Measurements from ENCODE around the gene FAM117B. TPM values are rescaled to one million over a fixed set of nuclear protein-coding genes. Genes with fewer than 3 reads are reported as not detected.
A peak's percentile ranks its signal among the peaks of the same experiment; 100 is the strongest.

Gene FAM117B
- total and polyA plus RNA-seq, 9 donors = 2.5 to 4.8 (median 3.2) TPM

GRCh38 chr2:202768273-202768672 lies 133.5 kb downstream of the FAM117B start:
- Histone ChIP-seq H3K4me3 (ENCODE audit: low read length) (no peak overlapping the region), H3K27me3 (ENCODE audit: control insufficient read depth, insufficient read depth, low read length) (no peaks in the 10 kb centered on the region), H3K4me1 (ENCODE audit: control insufficient read depth, insufficient read depth, low read length) (no peaks in the 10 kb centered on the region), H3K27ac (ENCODE audit: low read length) (no peak overlapping the region), H3K9me3 (replicated peaks; ENCODE audit: control insufficient read depth, low read depth, low read length) (no peaks in the 10 kb centered on the region), H3K36me3 (ENCODE audit: control insufficient read depth, insufficient read depth, low read length) (peaks cover 7% of the 10 kb centered on the region)
- DNase-seq = no peak

DNA sequence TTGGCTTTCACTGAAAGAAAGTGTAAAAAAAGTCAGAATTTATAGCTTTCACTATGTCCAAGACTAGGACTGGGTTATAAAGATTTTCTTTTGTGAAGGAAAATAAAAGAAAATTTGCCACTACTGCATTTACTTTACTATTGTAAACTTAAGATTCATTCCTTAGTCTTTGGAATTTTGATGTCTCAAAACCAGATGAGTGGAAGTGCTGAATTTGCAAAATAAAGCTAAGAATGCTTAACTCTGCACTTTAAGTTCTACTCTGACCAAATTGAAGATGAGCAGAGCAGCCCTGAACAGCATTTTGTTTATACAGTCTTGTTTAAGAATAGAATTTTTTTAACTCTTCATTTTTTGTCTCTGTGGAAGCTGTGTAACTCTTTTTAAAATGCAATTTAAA lies 134.4 kb downstream of the FAM117B start:
- no peak for DNase-seq
- H3K9me3 ChIP-seq (replicated peaks; ENCODE audit: control insufficient read depth, low read depth, low read length) = no peaks in the 10 kb centered on the region

DNA sequence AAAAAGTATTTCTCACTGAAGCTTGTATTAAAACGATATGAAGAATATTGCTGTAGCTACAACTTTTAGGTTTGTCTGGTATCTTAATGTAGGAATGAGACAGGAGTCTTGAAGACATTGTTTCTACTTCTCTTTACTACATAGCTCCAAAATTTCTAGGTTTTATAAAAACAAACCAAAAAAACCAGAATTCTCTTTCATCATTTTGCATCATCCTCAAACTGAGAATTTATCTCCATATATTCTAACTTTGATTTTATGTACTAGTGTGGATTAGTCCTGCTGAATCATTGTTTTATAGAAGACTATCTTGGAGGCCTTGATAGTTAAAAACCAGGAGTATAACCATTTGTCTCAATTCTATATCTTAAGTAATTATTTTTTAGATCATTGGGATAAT lies 136.6 kb downstream of the FAM117B start:
- H3K27me3 ChIP-seq (ENCODE audit: control insufficient read depth, insufficient read depth, low read length) = no peaks in the 10 kb centered on the region
- no peaks in the 10 kb centered on the region for H3K4me1 ChIP-seq (ENCODE audit: control insufficient read depth, insufficient read depth, low read length)
- no peak overlapping the region for H3K4me3 ChIP-seq (ENCODE audit: low read length)
- no CpG with 5 or more reads among the region's 1 CpG for WGBS (ENCODE audit: insufficient coverage)
- no peak for DNase-seq
- H3K9me3 ChIP-seq (replicated peaks; ENCODE audit: control insufficient read depth, low read depth, low read length) = no peaks in the 10 kb centered on the region
- H3K27ac ChIP-seq (ENCODE audit: low read length) = no peak overlapping the region
- H3K36me3 ChIP-seq (ENCODE audit: control insufficient read depth, insufficient read depth, low read length) = peaks cover 4% of the 10 kb centered on the region

More for the DNA sequence above, 134.4 kb downstream of the FAM117B start:
- Histone ChIP-seq H3K27ac (ENCODE audit: low read length) (no peak overlapping the region), H3K4me3 (ENCODE audit: low read length) (no peak overlapping the region), H3K27me3 (ENCODE audit: control insufficient read depth, insufficient read depth, low read length) (no peaks in the 10 kb centered on the region), H3K36me3 (ENCODE audit: control insufficient read depth, insufficient read depth, low read length) (peaks cover 9% of the 10 kb centered on the region), H3K4me1 (ENCODE audit: control insufficient read depth, insufficient read depth, low read length) (no peaks in the 10 kb centered on the region)

- no peak overlapping the region for H3K4me3 ChIP-seq (ENCODE audit: low read length)
- 50% methylated on average over 2 of the region's 7 CpGs for WGBS (ENCODE audit: insufficient coverage)
- H3K36me3 ChIP-seq (ENCODE audit: control insufficient read depth, insufficient read depth, low read length) = peaks cover 4% of the 10 kb centered on the region
- H3K4me1 ChIP-seq (ENCODE audit: control insufficient read depth, insufficient read depth, low read length) = no peaks in the 10 kb centered on the region
- H3K27me3 ChIP-seq (ENCODE audit: control insufficient read depth, insufficient read depth, low read length) = no peaks in the 10 kb centered on the region
- no peaks in the 10 kb centered on the region for H3K9me3 ChIP-seq (replicated peaks; ENCODE audit: control insufficient read depth, low read depth, low read length)
- no peak overlapping the region for H3K27ac ChIP-seq (ENCODE audit: low read length)
- DNase-seq = peak; percentile 9
Observed at GRCh38 chr2:202771741-202772460, 137.1 kb downstream of the FAM117B start.

GRCh38 chr2:202773301-202773973 lies 138.7 kb downstream of the FAM117B start:
- Histone ChIP-seq H3K4me1 (ENCODE audit: control insufficient read depth, insufficient read depth, low read length) (no peaks in the 10 kb centered on the region), H3K36me3 (ENCODE audit: control insufficient read depth, insufficient read depth, low read length) (peaks cover 4% of the 10 kb centered on the region), H3K27ac (ENCODE audit: low read length) (no peak overlapping the region), H3K9me3 (replicated peaks; ENCODE audit: control insufficient read depth, low read depth, low read length) (no peaks in the 10 kb centered on the region), H3K4me3 (ENCODE audit: low read length) (no peak overlapping the region), H3K27me3 (ENCODE audit: control insufficient read depth, insufficient read depth, low read length) (no peaks in the 10 kb centered on the region)
- WGBS (ENCODE audit: insufficient coverage) = 88% methylated on average over 4 of the region's 6 CpGs
- no peak for DNase-seq

GRCh38 chr2:202774104-202774503 lies 139.3 kb downstream of the FAM117B start:
- Histone ChIP-seq H3K27me3 (ENCODE audit: control insufficient read depth, insufficient read depth, low read length) (no peaks in the 10 kb centered on the region), H3K27ac (ENCODE audit: low read length) (no peak overlapping the region), H3K4me3 (ENCODE audit: low read length) (no peak overlapping the region), H3K4me1 (ENCODE audit: control insufficient read depth, insufficient read depth, low read length) (no peaks in the 10 kb centered on the region), H3K9me3 (replicated peaks; ENCODE audit: control insufficient read depth, low read depth, low read length) (no peaks in the 10 kb centered on the region), H3K36me3 (ENCODE audit: control insufficient read depth, insufficient read depth, low read length) (peaks cover 4% of the 10 kb centered on the region)
- 83% methylated on average over 32 of the region's 37 CpGs for WGBS (ENCODE audit: insufficient coverage)
- no peak for DNase-seq

- peaks cover 7% of the 10 kb centered on the region for H3K36me3 ChIP-seq (ENCODE audit: control insufficient read depth, insufficient read depth, low read length)
- no CpG with 5 or more reads among the region's 2 CpGs for WGBS (ENCODE audit: insufficient coverage)
Observed at GRCh38 chr2:202778217-202778616, 143.4 kb downstream of the FAM117B start.

DNA sequence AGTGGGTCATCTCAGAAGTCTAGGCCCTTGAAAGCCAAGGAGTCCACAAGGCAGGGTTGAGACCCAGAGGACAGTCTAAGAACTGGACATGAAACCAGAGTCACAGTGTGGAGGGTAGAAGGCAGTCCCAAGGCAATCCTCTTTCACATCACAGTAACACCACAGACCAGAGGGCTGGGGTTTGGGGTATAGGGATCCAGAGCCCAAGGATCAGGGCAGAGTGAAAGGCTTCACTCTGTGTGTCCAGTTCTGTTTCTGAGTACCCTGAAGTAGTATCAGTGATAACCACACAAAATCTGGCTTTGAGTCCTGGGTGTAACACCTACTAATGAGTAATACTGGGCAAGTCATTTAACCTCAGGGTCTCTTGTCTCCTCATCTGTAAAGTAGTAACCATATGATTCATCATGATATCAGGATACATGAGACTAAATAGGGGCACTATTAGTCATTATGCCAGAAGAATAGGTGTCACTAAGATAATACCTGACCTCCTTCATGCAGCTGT lies 145.8 kb downstream of the FAM117B start:
- no peak for DNase-seq

More at GRCh38 chr2:202778217-202778616, 143.4 kb downstream of the FAM117B start:
- Histone ChIP-seq H3K27me3 (ENCODE audit: control insufficient read depth, insufficient read depth, low read length) (no peaks in the 10 kb centered on the region), H3K4me3 (ENCODE audit: low read length) (no peak overlapping the region), H3K4me1 (ENCODE audit: control insufficient read depth, insufficient read depth, low read length) (no peaks in the 10 kb centered on the region), H3K27ac (ENCODE audit: low read length) (no peak overlapping the region), H3K9me3 (replicated peaks; ENCODE audit: control insufficient read depth, low read depth, low read length) (no peaks in the 10 kb centered on the region)
- DNase-seq = no peak

DNA sequence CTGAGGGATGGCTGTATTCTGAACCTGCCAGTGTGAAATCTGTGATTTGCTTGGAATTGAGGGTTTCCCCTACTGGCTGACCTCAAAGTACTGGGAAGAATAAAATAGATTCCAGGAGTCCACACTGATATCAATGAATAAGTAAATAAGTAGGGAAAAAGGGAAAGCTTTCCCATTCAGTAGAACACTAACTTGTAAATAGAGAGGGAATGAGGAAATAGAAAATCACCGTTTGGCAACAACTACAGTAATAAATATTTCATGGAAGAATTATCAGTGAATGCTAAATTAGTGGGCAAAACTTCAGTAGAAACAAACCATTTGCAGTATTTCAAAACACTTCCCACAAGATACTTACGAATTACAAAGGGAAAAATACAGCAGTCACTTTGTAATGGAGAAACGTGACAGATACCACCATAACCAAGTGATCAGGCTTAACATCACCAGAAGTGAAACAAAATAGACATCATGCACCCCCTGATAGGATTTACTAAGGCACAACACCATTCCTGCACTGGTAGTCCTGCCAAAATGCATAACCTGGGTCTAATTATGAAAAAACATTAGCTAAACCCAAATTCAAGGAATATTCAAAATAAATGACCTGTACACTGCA lies 148.3 kb downstream of the FAM117B start:
- H3K4me3 ChIP-seq (ENCODE audit: low read length) = no peak overlapping the region
- peak; percentile 4 for DNase-seq
- no peaks in the 10 kb centered on the region for H3K27me3 ChIP-seq (ENCODE audit: control insufficient read depth, insufficient read depth, low read length)
- H3K36me3 ChIP-seq (ENCODE audit: control insufficient read depth, insufficient read depth, low read length) = peaks cover 8% of the 10 kb centered on the region
- H3K4me1 ChIP-seq (ENCODE audit: control insufficient read depth, insufficient read depth, low read length) = no peaks in the 10 kb centered on the region
- WGBS (ENCODE audit: insufficient coverage) = 86% methylated on average over 2 of the region's 3 CpGs
- no peaks in the 10 kb centered on the region for H3K9me3 ChIP-seq (replicated peaks; ENCODE audit: control insufficient read depth, low read depth, low read length)
- H3K27ac ChIP-seq (ENCODE audit: low read length) = no peak overlapping the region

More for the DNA sequence above, 145.8 kb downstream of the FAM117B start:
- no peak overlapping the region for H3K27ac ChIP-seq (ENCODE audit: low read length)
- no peaks in the 10 kb centered on the region for H3K4me1 ChIP-seq (ENCODE audit: control insufficient read depth, insufficient read depth, low read length)
- H3K9me3 ChIP-seq (replicated peaks; ENCODE audit: control insufficient read depth, low read depth, low read length) = no peaks in the 10 kb centered on the region
- peaks cover 3% of the 10 kb centered on the region for H3K36me3 ChIP-seq (ENCODE audit: control insufficient read depth, insufficient read depth, low read length)
- no peaks in the 10 kb centered on the region for H3K27me3 ChIP-seq (ENCODE audit: control insufficient read depth, insufficient read depth, low read length)
- no peak overlapping the region for H3K4me3 ChIP-seq (ENCODE audit: low read length)

DNA sequence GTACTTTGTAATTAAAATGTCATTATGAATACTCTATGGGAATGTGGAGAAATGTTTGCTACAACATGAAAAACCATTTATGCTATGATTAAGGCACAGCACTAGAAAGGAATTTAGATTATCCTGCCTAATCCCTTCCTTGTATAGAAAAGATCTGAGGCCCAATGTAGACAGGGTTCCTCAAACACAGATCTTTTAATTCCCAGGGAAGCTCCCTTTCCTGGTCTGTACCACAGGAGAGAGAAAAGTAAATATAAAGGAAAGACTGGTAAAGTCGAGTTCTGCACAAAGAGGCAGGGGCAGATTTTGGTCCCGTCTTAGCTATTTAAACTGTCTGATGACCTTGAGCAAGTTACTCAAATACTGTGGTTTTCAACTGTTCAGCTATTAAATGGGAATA lies 152.1 kb downstream of the FAM117B start:
- H3K27me3 ChIP-seq (ENCODE audit: control insufficient read depth, insufficient read depth, low read length) = no peaks in the 10 kb centered on the region
- H3K36me3 ChIP-seq (ENCODE audit: control insufficient read depth, insufficient read depth, low read length) = peaks cover 6% of the 10 kb centered on the region
- no peaks in the 10 kb centered on the region for H3K4me1 ChIP-seq (ENCODE audit: control insufficient read depth, insufficient read depth, low read length)
- no peak overlapping the region for H3K4me3 ChIP-seq (ENCODE audit: low read length)
- H3K9me3 ChIP-seq (replicated peaks; ENCODE audit: control insufficient read depth, low read depth, low read length) = no peaks in the 10 kb centered on the region
- 75% methylated on average over 2 of the region's 2 CpGs for WGBS (ENCODE audit: insufficient coverage)
- no peak for DNase-seq
- H3K27ac ChIP-seq (ENCODE audit: low read length) = no peak overlapping the region
